ENCODE measurements around the gene HS6ST3.

Gene HS6ST3

GRCh38 chr13:96119921-96120320, 30.0 kb downstream of the HS6ST3 start:
- DNase-seq (ENCODE audit: insufficient read length, low spot score) (no peak), FAIRE-seq (no peak)
- TF ChIP-seq POLR2A (IDR thresholded peaks at IDR 0.05; ENCODE audit: low read depth, low read length) = no peak

GRCh38 chr13:96130818-96131340, 41.0 kb downstream of the HS6ST3 start:
- no peak for DNase-seq (ENCODE audit: insufficient read length, low spot score)

GRCh38 chr13:96141032-96141431, 51.1 kb downstream of the HS6ST3 start:
- FAIRE-seq = peak; percentile 57
- DNase-seq (ENCODE audit: insufficient read length, low spot score) = no peak
- TF ChIP-seq POLR2A (IDR thresholded peaks at IDR 0.05; ENCODE audit: low read depth, low read length) = no peak

More at GRCh38 chr13:96130818-96131340, 41.0 kb downstream of the HS6ST3 start:
- FAIRE-seq = no peak
- TF ChIP-seq POLR2A (IDR thresholded peaks at IDR 0.05; ENCODE audit: low read depth, low read length) = no peak

GRCh38 chr13:96159725-96160124, 69.8 kb downstream of the HS6ST3 start:
- TF ChIP-seq POLR2A (IDR thresholded peaks at IDR 0.05; ENCODE audit: low read depth, low read length) = no peak
- no peak for DNase-seq (ENCODE audit: insufficient read length, low spot score)
- no peak for FAIRE-seq

GRCh38 chr13:96161141-96161540, 71.2 kb downstream of the HS6ST3 start:
- no peak for DNase-seq (ENCODE audit: insufficient read length, low spot score)
- no peak for FAIRE-seq
- no peak for TF ChIP-seq POLR2A (IDR thresholded peaks at IDR 0.05; ENCODE audit: low read depth, low read length)

GRCh38 chr13:96165840-96166239, 75.9 kb downstream of the HS6ST3 start:
- DNase-seq (ENCODE audit: insufficient read length, low spot score) (no peak), FAIRE-seq (no peak)
- no peak for TF ChIP-seq POLR2A (IDR thresholded peaks at IDR 0.05; ENCODE audit: low read depth, low read length)

GRCh38 chr13:96172066-96172465, 82.2 kb downstream of the HS6ST3 start:
- FAIRE-seq = no peak
- TF ChIP-seq POLR2A (IDR thresholded peaks at IDR 0.05; ENCODE audit: low read depth, low read length) = no peak

GRCh38 chr13:96178759-96179158, 88.9 kb downstream of the HS6ST3 start:
- TF ChIP-seq POLR2A (IDR thresholded peaks at IDR 0.05; ENCODE audit: low read depth, low read length) = no peak
- DNase-seq (ENCODE audit: insufficient read length, low spot score) (no peak), FAIRE-seq (no peak)

More at GRCh38 chr13:96172066-96172465, 82.2 kb downstream of the HS6ST3 start:
- DNase-seq (ENCODE audit: insufficient read length, low spot score) = no peak

GRCh38 chr13:96179309-96179708, 89.4 kb downstream of the HS6ST3 start:
- DNase-seq (ENCODE audit: insufficient read length, low spot score) = no peak
- FAIRE-seq = no peak
- TF ChIP-seq POLR2A (IDR thresholded peaks at IDR 0.05; ENCODE audit: low read depth, low read length) = no peak

- DNase-seq (ENCODE audit: insufficient read length, low spot score) (no peak), FAIRE-seq (no peak)
- TF ChIP-seq POLR2A (IDR thresholded peaks at IDR 0.05; ENCODE audit: low read depth, low read length) = no peak
Measured at GRCh38 chr13:96181911-96182310, 92.0 kb downstream of the HS6ST3 start.

- FAIRE-seq = no peak
- TF ChIP-seq POLR2A (IDR thresholded peaks at IDR 0.05; ENCODE audit: low read depth, low read length) = no peak
- no peak for DNase-seq (ENCODE audit: insufficient read length, low spot score)
Measured at GRCh38 chr13:96185818-96186217, 95.9 kb downstream of the HS6ST3 start.

- DNase-seq (ENCODE audit: insufficient read length, low spot score) = no peak
- FAIRE-seq = no peak
- TF ChIP-seq POLR2A (IDR thresholded peaks at IDR 0.05; ENCODE audit: low read depth, low read length) = no peak
Measured at GRCh38 chr13:96191367-96191766, 101.5 kb downstream of the HS6ST3 start.

- DNase-seq (ENCODE audit: insufficient read length, low spot score) = no peak
- FAIRE-seq = no peak
- TF ChIP-seq POLR2A (IDR thresholded peaks at IDR 0.05; ENCODE audit: low read depth, low read length) = no peak
Measured at GRCh38 chr13:96193728-96194310, 103.9 kb downstream of the HS6ST3 start.

- TF ChIP-seq POLR2A (IDR thresholded peaks at IDR 0.05; ENCODE audit: low read depth, low read length) = no peak
- DNase-seq (ENCODE audit: insufficient read length, low spot score) (no peak), FAIRE-seq (no peak)
Measured at GRCh38 chr13:96198038-96198437, 108.1 kb downstream of the HS6ST3 start.

- DNase-seq (ENCODE audit: insufficient read length, low spot score) (no peak), FAIRE-seq (no peak)
- no peak for TF ChIP-seq POLR2A (IDR thresholded peaks at IDR 0.05; ENCODE audit: low read depth, low read length)
Measured at GRCh38 chr13:96199315-96199714, 109.4 kb downstream of the HS6ST3 start.
